ENCODE measurements around the gene OGFR. TPM values are rescaled to one million over a fixed set of nuclear protein-coding genes. Genes with fewer than 3 reads are reported as not detected.

OGFR gene
- total RNA-seq, 1 experiment from 2014 or later = 65.2 TPM

DNA sequence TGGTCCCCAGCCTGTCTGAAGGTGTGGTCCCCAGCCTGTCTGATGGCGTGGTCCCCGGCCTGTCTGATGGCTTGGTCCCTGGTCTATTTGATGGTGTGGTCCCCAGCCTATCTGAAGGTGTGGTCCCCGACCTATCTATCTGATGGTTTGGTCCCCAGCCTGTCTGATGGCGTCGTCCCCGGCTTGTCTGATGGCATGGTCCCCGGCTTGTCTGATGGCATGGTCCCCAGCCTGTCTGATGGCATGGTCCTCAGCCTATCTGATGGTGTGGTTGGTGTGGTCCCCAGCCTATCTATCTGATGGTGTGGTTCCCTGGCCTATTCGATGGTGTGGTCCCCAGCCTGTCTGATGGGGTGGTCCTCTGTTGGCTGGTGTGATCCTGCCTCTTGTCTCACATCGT lies 26.6 kb upstream of the OGFR start:
- no peak for DNase-seq (ENCODE audit: low read depth, low spot score)
- in situ Hi-C loops (cut with HindIII; ENCODE audit: low pct_unique_long_range_greater_than_20kb, low sequenced_read_pairs) = no loop called here

DNA sequence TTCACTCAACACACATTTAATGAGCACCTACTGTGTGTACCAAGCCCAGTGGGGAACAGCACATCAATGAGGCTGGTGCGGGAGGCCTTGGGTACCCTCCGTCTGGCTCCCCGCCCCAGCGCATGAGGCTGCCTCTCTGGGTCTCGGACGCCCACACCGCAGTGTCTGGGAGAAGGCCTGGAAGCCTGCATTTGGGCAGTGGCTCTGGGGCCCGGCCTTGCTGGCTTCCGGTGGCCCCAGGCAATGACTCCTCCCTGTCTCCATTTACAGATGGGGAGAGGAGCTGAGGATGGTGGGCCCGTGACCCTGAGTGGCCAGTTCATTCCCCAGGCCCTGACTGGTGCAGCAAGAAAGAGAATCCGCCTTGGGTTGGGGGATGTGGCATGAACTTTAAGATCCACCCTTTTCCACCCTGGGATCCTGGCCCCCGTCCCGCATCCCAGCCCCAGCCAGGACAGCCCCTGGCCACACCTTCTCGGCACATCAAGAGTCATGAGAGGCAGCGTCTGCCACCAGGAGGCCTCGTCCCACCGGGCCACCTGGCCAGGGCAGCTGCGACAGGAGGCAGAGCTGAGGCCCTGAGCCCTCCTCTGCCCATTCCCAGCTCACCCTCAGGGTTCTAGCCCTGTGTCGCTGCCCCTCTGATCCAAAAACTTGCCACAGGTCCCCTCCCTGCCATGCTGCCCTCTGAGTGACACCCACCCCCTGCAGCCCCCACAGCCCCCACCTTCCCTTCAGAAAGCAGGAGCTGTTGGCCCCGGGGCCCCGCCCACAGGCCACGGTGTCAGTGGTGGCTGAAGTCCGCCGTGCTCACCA lies 25.8 kb upstream of the OGFR start:
- no peak for DNase-seq (ENCODE audit: low read depth, low spot score)
- in situ Hi-C loops (cut with HindIII; ENCODE audit: low pct_unique_long_range_greater_than_20kb, low sequenced_read_pairs) = no loop called here

DNA sequence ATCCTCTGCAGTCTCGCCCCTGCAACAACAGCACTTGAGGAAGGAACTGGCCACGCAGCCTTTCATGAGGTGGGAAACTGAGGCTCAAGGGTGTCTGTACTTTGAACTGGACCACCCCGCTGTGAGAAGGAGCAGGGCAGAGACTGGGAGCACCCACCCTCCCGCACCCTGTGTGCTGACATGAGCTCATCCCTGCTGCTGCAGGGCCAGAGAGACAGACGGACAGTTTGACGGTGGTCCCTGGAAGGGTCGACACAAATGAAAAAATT lies 25.3 kb upstream of the OGFR start:
- in situ Hi-C loops (cut with HindIII; ENCODE audit: low pct_unique_long_range_greater_than_20kb, low sequenced_read_pairs) = no loop called here
- DNase-seq (ENCODE audit: low read depth, low spot score) = no peak

DNA sequence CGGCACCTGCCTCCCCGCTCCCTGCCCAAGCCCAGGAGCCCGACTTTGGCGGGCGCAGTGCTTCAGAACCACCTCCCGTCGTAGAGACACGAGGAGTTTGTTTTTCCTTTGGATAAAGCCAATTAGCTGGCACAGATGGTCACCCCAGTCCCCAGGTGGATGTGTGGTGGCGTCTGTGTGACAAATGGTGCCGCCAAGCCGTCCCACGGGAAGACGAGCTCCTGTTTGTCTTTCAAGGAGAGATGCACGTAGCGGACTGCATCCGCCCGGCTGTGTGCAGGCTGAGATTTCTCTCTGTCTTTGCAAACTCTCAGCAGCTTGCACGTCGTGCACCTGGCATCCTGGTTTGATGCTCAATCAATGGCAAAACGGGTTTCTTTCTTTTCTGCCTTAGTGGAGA lies 24.4 kb upstream of the OGFR start:
- in situ Hi-C loops (cut with HindIII; ENCODE audit: low pct_unique_long_range_greater_than_20kb, low sequenced_read_pairs) = no loop called here
- DNase-seq (ENCODE audit: low read depth, low spot score) = no peak

DNA sequence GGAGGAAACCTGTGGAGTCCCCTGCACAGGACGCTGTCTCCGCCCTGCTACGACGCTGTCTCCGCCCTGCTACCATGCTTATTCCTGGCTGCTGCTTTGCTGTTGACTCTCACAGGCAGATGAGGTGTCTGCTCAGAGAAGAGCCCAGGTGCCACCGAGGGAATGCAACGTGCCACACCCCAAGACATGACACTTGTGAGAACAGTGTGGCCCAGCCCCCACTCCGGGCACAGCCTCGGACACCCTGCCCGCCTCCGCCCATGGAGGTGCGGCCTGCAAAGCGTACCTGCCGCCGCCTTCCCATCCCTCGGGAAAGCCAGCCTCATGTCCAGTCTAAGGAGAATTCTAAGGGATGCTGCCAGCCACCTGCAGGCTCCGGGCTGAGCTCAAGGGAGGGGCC lies 23.9 kb upstream of the OGFR start:
- no peak for DNase-seq (ENCODE audit: low read depth, low spot score)
- in situ Hi-C loops (cut with HindIII; ENCODE audit: low pct_unique_long_range_greater_than_20kb, low sequenced_read_pairs) = no loop called here

DNA sequence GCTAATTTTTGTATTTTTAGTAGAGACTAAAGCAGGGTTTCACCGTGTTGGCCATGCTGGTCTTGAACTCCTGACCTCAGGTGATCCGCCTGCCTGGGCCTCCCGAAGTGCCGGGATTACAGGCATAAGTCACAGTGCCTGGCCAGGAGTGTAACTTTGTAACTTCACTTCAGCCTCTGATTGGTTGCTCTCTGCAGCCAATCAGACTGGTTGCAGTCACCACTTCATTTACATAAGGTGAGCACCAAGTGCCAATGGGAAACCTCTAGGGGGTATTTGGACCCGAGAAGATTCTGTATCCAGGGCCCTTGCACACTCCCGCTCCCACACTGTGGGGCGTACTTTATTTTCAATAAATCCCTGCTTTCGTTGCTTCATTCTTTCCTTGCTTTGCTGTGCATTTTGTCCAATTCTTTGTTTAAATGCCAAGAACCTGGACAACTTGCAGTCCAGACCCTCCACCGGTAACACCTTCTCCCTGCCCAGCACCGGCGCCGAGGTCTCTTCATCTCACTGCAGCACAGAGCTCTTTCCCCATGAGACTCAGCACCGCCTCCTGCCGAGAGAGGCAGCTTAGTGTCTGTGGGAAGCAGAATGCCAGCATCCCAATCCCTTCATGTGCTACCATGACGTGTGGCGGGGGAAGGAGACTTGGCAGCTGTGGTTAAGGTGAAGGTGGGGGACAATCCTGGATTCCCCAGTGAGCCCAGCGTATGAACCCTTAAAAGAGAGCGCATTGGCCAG lies 22.3 kb upstream of the OGFR start:
- DNase-seq (ENCODE audit: low read depth, low spot score) = peak; percentile 72
- in situ Hi-C loops (cut with HindIII; ENCODE audit: low pct_unique_long_range_greater_than_20kb, low sequenced_read_pairs) = no loop called here

DNA sequence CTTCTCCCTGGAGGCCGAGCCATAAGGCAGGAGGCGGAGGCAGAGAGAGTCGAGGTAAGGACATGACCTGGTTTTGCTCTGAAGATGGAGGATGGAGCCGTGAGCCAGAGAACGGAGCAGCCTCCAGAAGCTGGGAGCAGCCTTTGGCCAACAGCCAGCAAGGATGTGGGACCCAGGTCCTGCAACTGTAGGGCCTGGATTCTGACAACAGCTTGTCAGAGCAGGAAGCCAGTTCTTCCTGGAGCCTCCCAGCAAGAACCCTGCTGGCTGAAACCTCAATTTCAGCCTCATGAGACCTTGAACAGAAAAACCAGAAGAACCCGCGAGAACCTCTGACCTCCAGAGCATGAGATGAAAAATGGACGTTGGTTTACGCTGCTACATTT lies 21.7 kb upstream of the OGFR start:
- no peak for DNase-seq (ENCODE audit: low read depth, low spot score)

DNA sequence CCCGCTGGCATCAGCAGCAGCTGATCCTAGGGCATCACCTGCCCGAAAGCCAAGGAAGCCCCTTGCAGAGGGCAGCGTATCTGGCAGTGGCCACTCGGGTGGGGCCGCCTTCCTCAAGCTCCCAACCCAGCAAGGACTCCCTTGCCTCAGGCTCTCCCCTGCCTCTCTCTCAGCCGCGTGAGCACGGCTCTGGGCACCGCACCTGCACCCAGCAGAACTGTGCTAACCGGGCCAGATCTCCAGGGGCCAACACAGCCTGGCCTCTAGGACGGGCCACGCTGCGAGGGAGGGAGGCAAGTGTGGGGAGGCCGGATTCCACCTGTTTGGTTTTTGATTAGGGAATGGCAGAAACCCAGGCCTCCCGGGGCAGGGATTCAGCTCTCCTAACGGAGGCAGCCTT lies 20.1 kb upstream of the OGFR start:
- in situ Hi-C loops (cut with HindIII; ENCODE audit: low pct_unique_long_range_greater_than_20kb, low sequenced_read_pairs) = no loop called here
- no peak for DNase-seq (ENCODE audit: low read depth, low spot score)

More for the DNA sequence above, 21.7 kb upstream of the OGFR start:
- in situ Hi-C loops (cut with HindIII; ENCODE audit: low pct_unique_long_range_greater_than_20kb, low sequenced_read_pairs) = no loop called here

DNA sequence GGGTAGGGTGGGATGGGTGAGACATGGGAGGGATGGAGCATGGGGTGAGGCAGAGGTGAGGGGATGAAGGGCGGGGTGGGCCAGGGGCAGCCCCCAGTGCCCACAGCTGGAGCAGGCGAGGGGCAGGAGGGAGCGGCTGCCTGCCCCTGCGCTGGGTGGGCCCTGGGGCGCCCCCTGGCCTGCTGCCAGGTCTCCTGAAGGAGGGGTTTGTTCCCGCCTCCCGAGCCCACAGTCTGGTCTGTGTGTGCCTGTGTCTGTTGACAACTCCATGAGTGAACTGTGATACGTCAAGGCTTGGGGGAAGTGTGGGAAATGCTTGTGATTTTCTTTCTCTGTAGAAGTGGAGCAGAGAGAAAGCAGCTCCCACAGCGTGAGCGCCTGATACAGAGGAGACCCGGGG lies 19.2 kb upstream of the OGFR start:
- no peak for DNase-seq (ENCODE audit: low read depth, low spot score)
- in situ Hi-C loops (cut with HindIII; ENCODE audit: low pct_unique_long_range_greater_than_20kb, low sequenced_read_pairs) = no loop called here

DNA sequence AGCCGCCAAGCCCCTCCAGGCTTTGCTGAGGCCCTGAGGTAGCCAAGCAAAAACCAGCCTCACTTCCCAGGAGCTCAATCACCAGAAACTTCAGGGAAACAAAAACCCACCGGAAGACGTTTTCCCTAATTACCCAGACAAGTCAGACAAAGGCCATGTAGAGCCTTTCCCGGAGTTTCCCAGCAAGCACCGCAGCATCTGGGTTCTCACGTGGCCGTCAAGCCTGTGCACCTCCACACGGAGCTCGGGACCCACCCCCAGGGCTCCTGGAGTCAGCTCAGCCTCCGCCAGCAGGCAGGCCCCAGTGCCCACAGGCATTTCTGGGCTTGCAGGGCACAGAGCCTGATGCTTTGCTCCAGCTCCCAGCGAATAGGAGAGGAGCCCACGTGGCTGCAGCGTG lies 18.5 kb upstream of the OGFR start:
- DNase-seq (ENCODE audit: low read depth, low spot score) = no peak
- in situ Hi-C loops (cut with HindIII; ENCODE audit: low pct_unique_long_range_greater_than_20kb, low sequenced_read_pairs) = no loop called here

DNA sequence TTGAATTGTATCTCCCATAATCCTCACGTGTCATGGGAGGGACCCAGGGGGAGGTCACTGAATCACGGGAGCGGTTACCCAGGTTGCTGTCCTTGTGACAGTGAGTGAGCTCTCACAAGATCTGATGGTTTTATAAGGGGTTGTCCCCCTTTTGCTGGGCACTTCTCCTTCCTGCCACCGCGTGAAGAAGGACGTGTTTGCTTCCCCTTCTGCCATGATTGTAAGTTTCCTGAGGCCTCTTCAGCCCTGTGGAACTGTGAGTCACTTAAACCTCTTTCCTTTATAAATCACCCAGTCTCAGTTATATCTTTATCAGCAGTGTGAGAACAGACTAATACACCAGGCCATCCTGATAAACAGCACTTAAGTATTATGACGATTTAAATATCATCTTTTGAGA lies 17.3 kb upstream of the OGFR start:
- DNase-seq (ENCODE audit: low read depth, low spot score) = no peak
- in situ Hi-C loops (cut with HindIII; ENCODE audit: low pct_unique_long_range_greater_than_20kb, low sequenced_read_pairs) = no loop called here

DNA sequence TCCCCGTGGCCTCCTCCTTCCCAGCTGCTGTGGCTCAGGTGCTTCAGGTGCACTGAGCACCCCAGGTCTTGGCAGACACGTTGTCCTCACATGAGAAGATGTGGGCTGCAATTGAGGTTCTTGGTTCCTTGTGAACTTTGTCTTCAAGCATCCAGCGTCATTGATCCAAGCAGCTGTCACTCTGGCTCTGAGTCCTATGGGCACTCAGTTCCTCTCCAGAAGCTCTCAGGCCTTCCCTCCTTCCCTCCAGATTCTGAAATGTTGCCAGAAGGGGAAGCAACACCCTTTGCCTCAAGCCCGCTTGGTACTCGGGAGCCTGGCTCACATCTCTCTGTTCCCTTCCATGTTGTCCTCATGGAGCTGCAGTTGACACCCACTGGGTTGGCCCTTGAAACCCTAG lies 16.8 kb upstream of the OGFR start:
- no peak for DNase-seq (ENCODE audit: low read depth, low spot score)
- in situ Hi-C loops (cut with HindIII; ENCODE audit: low pct_unique_long_range_greater_than_20kb, low sequenced_read_pairs) = no loop called here

DNA sequence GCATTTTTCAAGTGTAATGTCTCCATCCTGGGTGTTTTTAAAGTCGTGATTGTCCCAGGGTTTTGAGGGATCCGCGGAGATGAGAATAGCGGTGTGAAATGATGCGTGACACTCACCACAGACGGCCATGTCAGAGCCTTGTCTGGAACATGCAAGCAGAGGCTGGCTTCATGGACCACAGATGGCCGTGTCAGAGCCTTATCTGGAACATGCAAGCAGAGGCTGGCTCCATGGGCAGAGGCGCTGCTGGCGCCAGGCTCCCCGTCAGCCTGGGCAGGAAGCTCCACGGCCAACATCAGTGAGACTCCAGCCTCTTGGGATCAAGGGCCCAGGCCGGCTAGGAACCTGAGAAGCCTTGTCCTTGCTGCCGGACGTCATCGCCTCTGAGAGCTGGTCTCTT lies 16.0 kb upstream of the OGFR start:
- DNase-seq (ENCODE audit: low read depth, low spot score) = no peak
- in situ Hi-C loops (cut with HindIII; ENCODE audit: low pct_unique_long_range_greater_than_20kb, low sequenced_read_pairs) = no loop called here

DNA sequence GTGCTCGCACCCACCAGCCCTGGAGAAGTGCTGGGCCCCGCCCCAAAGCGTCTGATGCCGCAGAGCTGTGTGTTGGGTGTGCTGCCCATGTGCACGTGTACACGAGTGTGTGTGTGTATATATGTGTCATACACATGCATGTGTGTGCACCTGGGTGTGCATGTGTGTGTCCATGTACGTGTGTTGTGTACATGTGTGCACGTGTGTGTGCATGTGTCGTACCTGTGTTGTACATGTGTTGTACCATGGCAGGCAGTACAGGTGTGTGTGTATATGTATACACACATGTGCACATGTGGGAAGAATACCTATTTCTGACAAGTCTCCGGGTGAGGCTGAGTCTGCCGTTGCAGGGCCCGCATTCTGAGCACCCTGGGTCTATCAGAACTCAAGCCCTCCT lies 14.6 kb upstream of the OGFR start:
- no peak for DNase-seq (ENCODE audit: low read depth, low spot score)
- in situ Hi-C loops (cut with HindIII; ENCODE audit: low pct_unique_long_range_greater_than_20kb, low sequenced_read_pairs) = no loop called here

DNA sequence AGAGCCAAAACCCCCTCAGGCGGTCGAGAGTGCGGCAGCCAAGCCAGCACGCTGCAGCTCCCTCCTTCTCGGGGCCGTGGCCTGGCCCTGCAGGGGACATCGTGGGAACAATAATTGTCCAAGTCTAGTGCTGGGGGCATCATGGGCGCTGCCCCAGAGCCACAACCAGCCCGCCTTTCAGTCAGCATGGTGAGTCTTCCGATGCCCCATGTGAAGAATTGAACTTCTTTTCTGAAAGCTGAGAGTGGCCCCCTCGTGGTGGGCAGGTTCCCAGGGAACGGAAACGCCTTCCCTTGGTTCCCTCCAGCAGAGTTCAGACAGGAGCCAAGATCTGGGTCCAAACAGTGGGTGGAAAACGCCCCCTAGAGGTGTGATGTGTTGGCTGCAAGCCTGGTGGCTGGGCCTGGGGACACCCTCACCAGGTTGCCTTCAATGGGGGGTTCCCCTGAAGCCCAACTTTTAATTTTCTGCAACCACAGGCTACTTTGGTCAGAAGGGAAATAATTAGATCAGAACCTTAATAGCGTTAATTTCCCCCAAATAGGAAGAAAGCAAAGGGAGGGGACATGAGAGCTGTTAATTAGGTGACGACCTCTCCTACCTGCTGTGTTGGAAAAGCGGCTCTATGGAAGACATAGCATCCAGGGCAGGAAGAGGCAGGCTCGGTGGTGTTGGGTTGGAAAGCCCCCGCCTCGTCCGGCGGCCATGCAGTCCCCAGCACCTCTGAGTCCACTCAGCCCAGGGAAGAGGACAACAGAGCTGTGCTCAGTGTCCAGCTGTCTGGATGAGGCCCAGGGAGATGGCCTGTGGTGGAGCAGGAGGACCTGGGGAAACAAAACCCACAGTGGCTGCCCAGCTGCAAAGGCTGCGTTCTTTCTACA lies 13.1 kb upstream of the OGFR start:
- in situ Hi-C loops (cut with HindIII; ENCODE audit: low pct_unique_long_range_greater_than_20kb, low sequenced_read_pairs) = no loop called here
- peak; percentile 96 for DNase-seq (ENCODE audit: low read depth, low spot score)

DNA sequence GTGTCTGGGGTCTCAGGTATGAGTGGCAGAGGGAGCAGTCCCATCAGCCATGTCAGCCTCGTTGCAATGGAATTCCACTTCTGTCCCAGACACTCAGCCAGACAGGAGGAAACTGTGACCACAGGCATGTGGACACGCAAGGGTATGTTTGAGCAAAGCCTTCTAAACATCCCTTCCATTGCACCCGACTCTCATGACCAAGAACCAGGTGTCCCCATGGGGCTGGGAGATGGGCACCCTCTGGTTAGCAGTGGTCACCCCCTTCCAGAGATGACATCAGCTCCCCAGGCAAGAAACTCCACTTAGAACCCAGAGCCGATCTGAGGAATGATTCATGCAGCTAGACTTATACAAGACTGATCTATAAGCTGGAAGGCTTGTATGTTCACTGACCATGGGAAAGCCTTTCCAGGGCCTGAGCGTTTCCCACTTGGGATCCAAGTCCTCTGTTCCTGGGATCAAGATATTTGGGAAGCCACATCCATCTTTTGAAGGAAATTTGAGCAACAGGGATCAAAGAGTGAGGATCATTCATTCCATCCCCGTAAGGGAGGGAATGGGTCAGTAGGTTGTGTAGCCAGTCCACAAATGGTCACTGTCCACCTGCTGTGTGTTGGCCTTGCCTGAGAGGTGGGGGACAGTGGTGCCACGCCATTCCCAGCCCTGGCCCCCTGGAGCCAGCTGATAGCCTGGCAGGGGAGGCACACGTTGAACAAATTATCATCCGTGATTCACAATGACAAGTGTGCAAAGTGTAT lies 12.3 kb upstream of the OGFR start:
- no peak for DNase-seq (ENCODE audit: low read depth, low spot score)
- in situ Hi-C loops (cut with HindIII; ENCODE audit: low pct_unique_long_range_greater_than_20kb, low sequenced_read_pairs) = no loop called here

DNA sequence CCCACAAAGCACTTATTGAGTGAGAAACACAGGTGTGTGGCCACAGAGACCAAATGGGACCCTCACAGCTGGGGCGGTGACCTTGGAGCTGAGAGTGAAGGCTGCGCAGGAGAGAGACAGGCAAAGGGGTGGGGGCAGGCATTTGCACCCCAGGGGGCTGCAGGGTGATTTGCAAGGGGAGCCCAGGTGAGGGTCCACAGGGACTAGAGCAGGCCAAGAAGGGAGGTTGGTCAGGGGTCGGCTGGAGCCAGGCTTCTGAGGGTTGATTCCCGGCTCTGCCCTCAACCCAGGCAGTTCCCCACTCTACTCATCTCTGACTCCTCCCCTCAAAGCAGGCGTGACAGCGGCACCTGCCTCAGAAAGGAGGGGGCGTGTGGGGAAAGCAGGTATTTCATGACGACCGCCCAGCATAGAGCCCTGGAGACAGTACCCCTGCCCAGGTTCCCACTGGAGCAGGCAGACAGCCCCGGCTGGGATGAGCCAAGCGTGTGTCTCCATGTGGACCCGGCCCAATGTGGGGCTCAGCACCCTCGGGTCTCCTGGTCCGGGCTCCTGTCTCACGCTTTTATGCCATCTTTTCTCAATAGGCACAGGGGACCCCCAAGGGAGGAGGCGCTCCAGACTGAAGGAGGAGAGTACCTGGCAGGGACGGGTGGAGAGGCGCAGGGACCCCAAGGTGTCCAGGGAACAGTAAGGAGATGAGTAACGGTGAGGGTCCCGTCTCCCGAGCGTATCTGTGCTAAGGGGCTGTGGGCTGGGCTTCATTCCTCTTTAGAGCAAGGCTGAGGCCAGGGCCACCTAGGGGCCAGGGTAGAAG lies 11.5 kb upstream of the OGFR start:
- in situ Hi-C loops (cut with HindIII; ENCODE audit: low pct_unique_long_range_greater_than_20kb, low sequenced_read_pairs) = no loop called here

More for the DNA sequence above, 11.5 kb upstream of the OGFR start:
- DNase-seq (ENCODE audit: low read depth, low spot score) = no peak

Data from SK-MEL-5 (cell line).